ENCODE data around the gene BBOF1. TPM values are rescaled to one million over a fixed set of nuclear protein-coding genes. Genes with fewer than 3 reads are reported as not detected.

The BBOF1 gene
- total and polyA plus RNA-seq, 2 donors from 2014 or later, result 7.6 to 14.6 TPM

GRCh38 chr14:74065746-74066575, 46.8 kb downstream of the BBOF1 start:
- DNase-seq, result no peak
- no peaks in the 10 kb centered on the region for H3K9me3 ChIP-seq (ENCODE audit: control insufficient read depth in 2 of 3, insufficient read depth in 1 of 3, low read length in 3 of 3)
- no peak overlapping the region for H3K27ac ChIP-seq (ENCODE audit: low read depth in 2 of 2, low read length in 2 of 2)
- no peak overlapping the region for H3K4me3 ChIP-seq (ENCODE audit: low read length in 3 of 3)
- TF ChIP-seq CTCF (IDR thresholded peaks at IDR 0.05; ENCODE audit: borderline replicate concordance, extremely low read depth, insufficient read depth), result no peak
- no peak overlapping the region for H3K9ac ChIP-seq (ENCODE audit: low read length in 3 of 3)
- H3K27me3 ChIP-seq (ENCODE audit: control insufficient read depth, insufficient read depth, low read length), result no peaks in the 10 kb centered on the region
- peaks cover 7 to 49% (median 19%) of the 10 kb centered on the region in 3 donors for H3K36me3 ChIP-seq (ENCODE audit: control insufficient read depth in 2 of 3, insufficient read depth in 3 of 3, low read length in 3 of 3)
- intact Hi-C loops (cut with DNase I), result no loop called here
- FAIRE-seq, result no peak
- no peaks in the 10 kb centered on the region for H3K4me1 ChIP-seq (ENCODE audit: control insufficient read depth in 2 of 3, insufficient read depth in 2 of 3, low read depth in 1 of 3, low read length in 3 of 3)

- peaks cover 2 to 14% (median 4%) of the 10 kb centered on the region in 3 donors for H3K36me3 ChIP-seq (ENCODE audit: control insufficient read depth in 2 of 3, insufficient read depth in 3 of 3, low read length in 3 of 3)
- DNase-seq (peak in 3 of 5 donors; percentile 10 to 30 (median 12)), FAIRE-seq (no peak)
- H3K4me1 ChIP-seq (ENCODE audit: control insufficient read depth in 2 of 3, insufficient read depth in 2 of 3, low read depth in 1 of 3, low read length in 3 of 3), result peaks cover 0 to 15% (median 9%) of the 10 kb centered on the region in 3 donors
- H3K27me3 ChIP-seq (ENCODE audit: control insufficient read depth, insufficient read depth, low read length), result no peaks in the 10 kb centered on the region
- intact Hi-C loops (cut with DNase I), result no loop called here
- no peak for TF ChIP-seq CTCF (IDR thresholded peaks at IDR 0.05; ENCODE audit: borderline replicate concordance, extremely low read depth, insufficient read depth)
- H3K9me3 ChIP-seq (ENCODE audit: control insufficient read depth in 2 of 3, insufficient read depth in 1 of 3, low read length in 3 of 3), result no peaks in the 10 kb centered on the region
- H3K9ac ChIP-seq (ENCODE audit: low read length in 3 of 3), result no peak overlapping the region
- H3K27ac ChIP-seq (ENCODE audit: low read depth in 2 of 2, low read length in 2 of 2), result no peak overlapping the region
- no peak overlapping the region for H3K4me3 ChIP-seq (ENCODE audit: low read length in 3 of 3)
These were observed 58.3 kb downstream of the BBOF1 start for GRCh38 chr14:74077401-74077800.

GRCh38 chr14:74080820-74081460, 61.8 kb downstream of the BBOF1 start:
- Histone ChIP-seq H3K27ac (ENCODE audit: low read depth in 2 of 2, low read length in 2 of 2) (peak overlapping the region; percentile 61 to 64), H3K4me3 (ENCODE audit: low read length in 3 of 3) (peak overlapping the region in 2 of 3 donors; percentile 28 to 50), H3K27me3 (ENCODE audit: control insufficient read depth, insufficient read depth, low read length) (no peaks in the 10 kb centered on the region), H3K36me3 (ENCODE audit: control insufficient read depth in 2 of 3, insufficient read depth in 3 of 3, low read length in 3 of 3) (no peaks in the 10 kb centered on the region), H3K9ac (ENCODE audit: low read length in 3 of 3) (peak overlapping the region in 2 of 3 donors; percentile 31 to 52), H3K9me3 (ENCODE audit: control insufficient read depth in 2 of 3, insufficient read depth in 1 of 3, low read length in 3 of 3) (no peaks in the 10 kb centered on the region), H3K4me1 (ENCODE audit: control insufficient read depth in 2 of 3, insufficient read depth in 2 of 3, low read depth in 1 of 3, low read length in 3 of 3) (peaks cover 0 to 21% (median 15%) of the 10 kb centered on the region in 3 donors)
- DNase-seq (peak in 2 of 5 donors; percentile 8 to 9), FAIRE-seq (no peak)
- intact Hi-C loops (cut with DNase I), result no loop called here
- TF ChIP-seq CTCF (IDR thresholded peaks at IDR 0.05; ENCODE audit: borderline replicate concordance, extremely low read depth, insufficient read depth), result no peak
